Calu3 (cell line): ENCODE measurements around the gene RAB22A. TPM values are rescaled to one million over a fixed set of nuclear protein-coding genes. Genes with fewer than 3 reads are reported as not detected.

ENCODE experiments used
- BruUV-seq: library from RNA; stranded (reverse); fragments of 400-500 nt; replicated peaks from 2 replicates; lab custom pipeline; 2021; lab: Mats Ljungman, UMichigan
- CTCF ChIA-PET: fragments of 300-600 bp; sonication (Branson Sonifier 250); formaldehyde crosslinking; loops from one replicate; lab custom pipeline; 2022; ENCODE audit warnings: antibody characterized with exemption; lab: Charles Lee
- DNase-seq: peaks from one replicate; pipeline ENCODE4 v3.0.0; 2022
- H3K27ac Mint-ChIP-seq: one replicate; pipeline ENCODE4 v1.8.0; 2022; ENCODE audit warnings: mixed read lengths; ENCODE audit not compliant: unreplicated experiment
- H3K27me3 Mint-ChIP-seq: one replicate; pipeline ENCODE4 v1.8.0; 2022; ENCODE audit warnings: mixed read lengths; ENCODE audit not compliant: unreplicated experiment
- H3K36me3 Mint-ChIP-seq: one replicate; pipeline ENCODE4 v1.8.0; 2022; ENCODE audit warnings: mild to moderate bottlenecking, moderate library complexity, mixed read lengths; ENCODE audit not compliant: insufficient read depth, unreplicated experiment
- H3K4me1 Mint-ChIP-seq: one replicate; pipeline ENCODE4 v1.8.0; 2022; ENCODE audit warnings: mild to moderate bottlenecking, low read depth, mixed read lengths; ENCODE audit not compliant: unreplicated experiment
- H3K4me3 Mint-ChIP-seq: one replicate; pipeline ENCODE4 v1.8.0; 2022; ENCODE audit warnings: mild to moderate bottlenecking, low read depth, moderate library complexity, mixed read lengths; ENCODE audit not compliant: unreplicated experiment
- H3K9me3 Mint-ChIP-seq: one replicate; pipeline ENCODE4 v1.8.0; 2022; ENCODE audit warnings: low read depth, mixed read lengths; ENCODE audit not compliant: unreplicated experiment
- CTCF ChIP-seq: fragments of 200-600 bp; IDR thresholded peaks from one replicate; pipeline ENCODE4 v1.8.0; 2022; ENCODE audit warnings: antibody characterized with exemption; ENCODE audit not compliant: unreplicated experiment
- intact Hi-C: fragments of 100-400 bp; cut with micrococcal nuclease; formaldehyde crosslinking; loops from one replicate; pipeline ENCODE4 v1.10.0; 2022; ENCODE audit not compliant: unreplicated experiment
- total RNA-seq: library from RNA; stranded (reverse); gene quantifications from 2 replicates; pipeline ENCODE4 v1.2.3, GENCODE V29; 2022

The RAB22A gene
- total RNA-seq, 1 experiment from 2014 or later = 29.0 TPM

GRCh38 chr20:58305061-58305460, 4.5 kb upstream of the RAB22A start:
- no peak for TF ChIP-seq CTCF
- CTCF ChIA-PET = no interaction called here
- Mint-ChIP-seq H3K27ac (no peak overlapping the region), H3K4me3 (no peak overlapping the region), H3K9me3 (no peaks in the 10 kb centered on the region), H3K27me3 (no peaks in the 10 kb centered on the region), H3K4me1 (peaks cover 12% of the 10 kb centered on the region), H3K36me3 (peaks cover 27% of the 10 kb centered on the region)
- intact Hi-C loops = no loop called here
- BruUV-seq = no TSS peak
- no peak for DNase-seq

- H3K4me3 Mint-ChIP-seq = peak overlapping the region; percentile 91
- peak overlapping the region; percentile 68 for H3K27ac Mint-ChIP-seq
- BruUV-seq = no TSS peak
- CTCF ChIA-PET = interaction anchor here (0.7 to 2.3 kb wide), 3 partner anchors 10 to 82 kb away, joined by 3 to 8 read pairs (median 4); partner anchors contain the start of gene VAPB
- DNase-seq = peak; percentile 77
- H3K27me3 Mint-ChIP-seq = no peaks in the 10 kb centered on the region
- intact Hi-C loops = loop anchor here (1.0 to 2.0 kb wide), 2 partner anchors 54 to 131 kb away; no protein-coding TSS in a partner anchor
- peaks cover 33% of the 10 kb centered on the region for H3K36me3 Mint-ChIP-seq
- no peaks in the 10 kb centered on the region for H3K9me3 Mint-ChIP-seq
- peaks cover 21% of the 10 kb centered on the region for H3K4me1 Mint-ChIP-seq
- TF ChIP-seq CTCF = no peak
These were observed 2.9 kb upstream of the RAB22A start for GRCh38 chr20:58306421-58307261.

GRCh38 chr20:58307270-58307669, 2.2 kb upstream of the RAB22A start:
- CTCF ChIA-PET = interaction anchor here (0.7 to 2.3 kb wide), 3 partner anchors 11 to 82 kb away, joined by 3 to 8 read pairs (median 4); partner anchors contain the start of gene VAPB
- Mint-ChIP-seq H3K4me1 (peaks cover 21% of the 10 kb centered on the region), H3K9me3 (no peaks in the 10 kb centered on the region), H3K27ac (peak overlapping the region; percentile 68), H3K27me3 (no peaks in the 10 kb centered on the region), H3K4me3 (peak overlapping the region; percentile 91), H3K36me3 (peaks cover 38% of the 10 kb centered on the region)
- BruUV-seq = no TSS peak
- no peak for TF ChIP-seq CTCF
- intact Hi-C loops = loop anchor here (1.0 to 2.0 kb wide), 2 partner anchors 54 to 130 kb away; no protein-coding TSS in a partner anchor
- no peak for DNase-seq

- no peak for DNase-seq
- Mint-ChIP-seq H3K27me3 (no peaks in the 10 kb centered on the region), H3K36me3 (peaks cover 48% of the 10 kb centered on the region), H3K4me3 (peak overlapping the region; percentile 91), H3K27ac (peak overlapping the region; percentile 76), H3K9me3 (no peaks in the 10 kb centered on the region), H3K4me1 (peaks cover 21% of the 10 kb centered on the region)
- TF ChIP-seq CTCF = no peak
- intact Hi-C loops = no loop called here
- BruUV-seq = TSS peak; percentile 34
- CTCF ChIA-PET = interaction anchor here (0.7 kb wide), 1 partner anchor 363 kb away, joined by 3 read pairs; no protein-coding TSS in a partner anchor
These were observed 1.2 kb upstream of the RAB22A start for GRCh38 chr20:58308290-58308679.
